ENCODE data around the gene MBP. TPM values are rescaled to one million over a fixed set of nuclear protein-coding genes. Genes with fewer than 3 reads are reported as not detected.

MBP gene
- total RNA-seq (ENCODE audit: low replicate concordance): 14.5 and 34.0 TPM in 2 replicates
- long read RNA-seq, partial matches to known transcripts: 1 of 23 reads
- long read RNA-seq, other reads (novel, unspliced or antisense): 18 of 23 reads

DNA sequence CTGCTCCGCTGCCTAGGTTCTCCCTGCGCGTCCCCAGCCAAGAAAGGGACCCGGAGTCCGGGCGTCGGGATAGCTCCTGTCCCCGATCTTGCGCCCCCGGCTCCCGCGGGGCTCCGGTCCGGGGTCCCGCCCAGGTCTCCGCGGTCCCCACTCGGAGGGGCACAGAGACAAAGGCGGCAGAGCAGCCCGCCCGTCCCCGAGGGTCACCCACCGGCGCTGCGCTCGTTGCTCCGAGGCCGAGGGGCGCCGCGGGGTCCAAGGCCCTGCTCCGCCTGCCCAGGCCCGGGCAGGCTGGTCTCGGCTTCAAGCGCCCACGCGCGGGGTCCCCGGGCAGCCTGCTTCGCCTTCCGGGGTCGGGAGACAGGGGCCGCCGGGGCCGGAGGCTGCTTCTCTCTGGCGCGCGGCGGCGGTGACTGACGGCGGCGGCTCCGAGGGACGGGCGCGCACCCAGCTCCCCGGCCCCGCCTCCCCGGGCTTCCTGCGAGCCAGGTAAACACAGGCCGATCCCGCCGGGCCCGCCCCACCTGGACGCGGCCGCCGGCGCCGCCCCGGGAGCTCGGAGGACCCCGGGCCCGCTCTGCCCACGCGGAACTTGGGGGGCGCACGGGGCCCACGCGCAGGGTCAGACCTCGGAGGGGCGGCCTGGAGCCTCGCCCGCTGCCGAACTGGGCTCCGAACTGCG is at the start of gene MBP:
Gene MBP, minus strand, starts transcription at position 415 of the 682 bp plus-strand sequence. CDS start 27,522 bp downstream, outside the sequence.
- H3K9me3 Mint-ChIP-seq: no peaks in the 10 kb centered on the region
- TF ChIP-seq, protein P1, sequence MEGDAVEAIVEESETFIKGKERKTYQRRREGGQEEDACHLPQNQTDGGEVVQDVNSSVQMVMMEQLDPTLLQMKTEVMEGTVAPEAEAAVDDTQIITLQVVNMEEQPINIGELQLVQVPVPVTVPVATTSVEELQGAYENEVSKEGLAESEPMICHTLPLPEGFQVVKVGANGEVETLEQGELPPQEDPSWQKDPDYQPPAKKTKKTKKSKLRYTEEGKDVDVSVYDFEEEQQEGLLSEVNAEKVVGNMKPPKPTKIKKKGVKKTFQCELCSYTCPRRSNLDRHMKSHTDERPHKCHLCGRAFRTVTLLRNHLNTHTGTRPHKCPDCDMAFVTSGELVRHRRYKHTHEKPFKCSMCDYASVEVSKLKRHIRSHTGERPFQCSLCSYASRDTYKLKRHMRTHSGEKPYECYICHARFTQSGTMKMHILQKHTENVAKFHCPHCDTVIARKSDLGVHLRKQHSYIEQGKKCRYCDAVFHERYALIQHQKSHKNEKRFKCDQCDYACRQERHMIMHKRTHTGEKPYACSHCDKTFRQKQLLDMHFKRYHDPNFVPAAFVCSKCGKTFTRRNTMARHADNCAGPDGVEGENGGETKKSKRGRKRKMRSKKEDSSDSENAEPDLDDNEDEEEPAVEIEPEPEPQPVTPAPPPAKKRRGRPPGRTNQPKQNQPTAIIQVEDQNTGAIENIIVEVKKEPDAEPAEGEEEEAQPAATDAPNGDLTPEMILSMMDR (conservative IDR thresholded peaks at IDR 0.05): no peak
- peak within 1 kb of the TSS; percentile 90 for H3K4me3 Mint-ChIP-seq
- DNase-seq (ENCODE audit: extremely low spot score, unreplicated experiment): peak; percentile 78
- H3K27ac Mint-ChIP-seq: peak within 1 kb of the TSS; percentile 39
- peaks cover 52% of the 10 kb centered on the region for H3K27me3 Mint-ChIP-seq
- H3K36me3 Mint-ChIP-seq: peaks cover 8% of the 10 kb centered on the region
- H3K4me1 Mint-ChIP-seq (ENCODE audit: unreplicated experiment): peaks cover 27% of the 10 kb centered on the region

DNA sequence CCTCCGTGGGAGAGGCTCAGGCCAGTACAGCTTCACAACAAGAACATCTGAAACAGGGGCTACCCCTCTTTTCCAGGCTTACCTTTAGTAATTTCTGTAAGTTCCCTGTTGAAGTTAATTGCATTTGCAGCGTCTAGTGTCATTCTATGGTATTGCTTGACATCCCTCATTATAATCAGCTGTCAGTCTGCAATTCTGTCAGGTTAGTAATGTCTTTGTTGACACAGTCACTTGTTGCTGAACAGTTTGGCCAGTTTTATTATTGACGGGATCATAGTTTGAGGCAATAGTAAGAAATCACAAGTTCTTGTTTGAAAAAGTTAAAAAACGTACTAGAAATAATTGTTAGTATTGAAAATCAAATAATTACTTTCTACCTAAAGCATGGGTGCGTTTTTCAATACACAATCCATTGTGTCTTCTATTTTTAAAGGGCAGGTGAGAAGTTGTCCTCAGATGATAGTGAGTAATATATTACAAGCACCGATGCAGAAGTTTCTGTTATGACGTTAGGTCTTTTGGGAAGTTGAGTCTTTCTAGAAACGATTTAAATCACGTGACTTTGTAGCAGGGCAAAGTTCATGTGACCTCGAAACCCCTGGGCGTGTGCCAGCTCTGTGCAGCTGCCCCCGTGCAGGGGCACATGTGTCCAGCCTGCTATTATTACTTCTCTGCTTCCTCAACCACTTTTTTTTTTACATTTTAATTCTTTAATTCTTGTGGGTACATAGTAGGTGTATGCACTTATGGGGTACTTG is 49.5 kb upstream of the MBP start:
- H3K36me3 Mint-ChIP-seq: no peaks in the 10 kb centered on the region
- peaks cover 2% of the 10 kb centered on the region for H3K27me3 Mint-ChIP-seq
- DNase-seq (ENCODE audit: extremely low spot score, unreplicated experiment): no peak
- H3K9me3 Mint-ChIP-seq: peaks cover 7% of the 10 kb centered on the region
- H3K4me3 Mint-ChIP-seq: no peak overlapping the region
- peaks cover 3% of the 10 kb centered on the region for H3K4me1 Mint-ChIP-seq (ENCODE audit: unreplicated experiment)
- TF ChIP-seq, protein P1 (conservative IDR thresholded peaks at IDR 0.05): no peak
- H3K27ac Mint-ChIP-seq: no peak overlapping the region

DNA sequence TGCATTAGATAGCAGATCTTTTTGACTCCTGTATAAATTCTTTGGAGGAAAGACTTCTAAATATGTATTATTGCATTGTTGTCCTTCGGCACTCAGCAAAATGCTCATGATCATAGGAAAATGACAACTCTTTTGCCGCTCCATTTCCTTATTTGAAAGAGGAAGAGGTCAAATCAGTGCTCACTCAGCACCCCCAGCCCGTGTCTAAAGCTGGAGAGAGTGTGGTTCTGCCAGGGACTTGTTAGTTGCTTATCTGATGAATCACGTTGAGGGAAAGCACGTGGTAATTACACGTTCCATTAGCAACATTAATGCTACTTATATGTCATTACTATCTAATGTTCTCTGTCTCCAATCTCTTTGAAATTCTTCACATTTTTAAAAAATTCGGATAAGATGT is 46.0 kb upstream of the MBP start:
- H3K9me3 Mint-ChIP-seq: no peaks in the 10 kb centered on the region
- peaks cover 2% of the 10 kb centered on the region for H3K27me3 Mint-ChIP-seq
- no peaks in the 10 kb centered on the region for H3K4me1 Mint-ChIP-seq (ENCODE audit: unreplicated experiment)
- TF ChIP-seq, protein P1 (conservative IDR thresholded peaks at IDR 0.05): no peak
- H3K27ac Mint-ChIP-seq: no peak overlapping the region
- H3K4me3 Mint-ChIP-seq: no peak overlapping the region
- no peaks in the 10 kb centered on the region for H3K36me3 Mint-ChIP-seq
- DNase-seq (ENCODE audit: extremely low spot score, unreplicated experiment): no peak

DNA sequence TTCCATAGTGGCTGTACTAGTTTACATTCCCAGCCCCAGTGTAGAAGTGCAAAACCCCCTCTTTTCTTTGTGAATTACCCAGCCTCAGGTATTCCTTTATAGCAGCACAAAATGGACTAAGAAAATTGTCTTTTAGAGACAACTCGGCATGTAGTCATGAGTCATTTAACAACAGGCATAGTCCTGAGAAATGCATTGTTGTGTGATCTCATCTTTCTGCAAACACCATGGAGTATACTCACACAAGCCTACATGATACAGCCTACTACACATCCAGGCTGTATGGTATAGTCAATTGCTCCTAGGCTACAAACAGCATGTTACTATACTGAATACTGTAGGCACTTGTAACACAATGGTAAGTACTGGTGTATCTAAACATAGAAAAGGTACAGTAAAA is 44.4 kb upstream of the MBP start:
- Mint-ChIP-seq H3K4me3 (no peak overlapping the region), H3K9me3 (no peaks in the 10 kb centered on the region), H3K4me1 (ENCODE audit: unreplicated experiment) (no peaks in the 10 kb centered on the region), H3K36me3 (no peaks in the 10 kb centered on the region), H3K27ac (no peak overlapping the region), H3K27me3 (peaks cover 2% of the 10 kb centered on the region)
- TF ChIP-seq, protein P1 (conservative IDR thresholded peaks at IDR 0.05): no peak
- no peak for DNase-seq (ENCODE audit: extremely low spot score, unreplicated experiment)

DNA sequence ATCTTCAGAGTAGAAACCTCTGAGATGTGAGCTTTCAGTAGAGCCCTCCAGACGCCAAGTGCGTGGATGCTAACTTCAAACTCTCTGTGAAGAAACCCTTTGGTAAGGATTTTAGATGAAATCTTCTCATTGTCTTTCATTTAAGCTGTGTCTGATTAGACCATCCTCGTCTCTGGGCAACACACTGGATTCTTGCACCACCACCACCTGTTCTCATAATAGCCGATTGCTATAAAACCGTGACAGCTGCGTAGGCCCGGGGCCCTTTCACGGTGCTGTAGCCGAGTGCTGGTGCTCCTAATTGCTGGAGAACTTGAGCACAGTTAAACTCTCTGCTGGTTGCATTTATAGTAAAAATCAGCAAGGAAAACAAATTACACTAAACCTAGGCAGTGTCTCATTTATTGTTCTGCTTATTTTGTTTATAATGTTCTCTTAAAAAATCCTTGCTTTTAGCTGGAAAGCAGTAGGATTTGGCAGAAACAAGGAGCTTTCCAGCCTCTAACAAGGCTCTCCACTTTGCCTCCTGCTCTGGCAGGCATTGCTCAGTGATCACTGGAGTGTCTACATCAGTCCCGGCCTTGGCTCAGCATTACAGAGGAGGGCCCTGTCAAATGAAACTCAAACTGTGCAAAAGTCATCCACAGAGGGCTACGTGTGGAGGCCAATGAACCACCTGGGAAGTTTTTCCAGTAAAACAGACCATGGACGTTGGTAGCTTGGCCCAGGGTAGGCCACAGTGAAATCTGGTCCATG is 40.9 kb upstream of the MBP start:
- H3K27me3 Mint-ChIP-seq: peaks cover 5% of the 10 kb centered on the region
- DNase-seq (ENCODE audit: extremely low spot score, unreplicated experiment): no peak
- H3K36me3 Mint-ChIP-seq: no peaks in the 10 kb centered on the region
- peaks cover 3% of the 10 kb centered on the region for H3K4me1 Mint-ChIP-seq (ENCODE audit: unreplicated experiment)
- H3K9me3 Mint-ChIP-seq: no peaks in the 10 kb centered on the region
- no peak overlapping the region for H3K27ac Mint-ChIP-seq
- TF ChIP-seq, protein P1 (conservative IDR thresholded peaks at IDR 0.05): no peak
- H3K4me3 Mint-ChIP-seq: no peak overlapping the region
